A549 treated with GW870086 at 1 μM for 4 hours (cell line): Measurements from ENCODE around the gene AASS. TPM values are rescaled to one million over a fixed set of nuclear protein-coding genes. Genes with fewer than 3 reads are reported as not detected.

Source experiments
- total RNA-seq: library from RNA; stranded (reverse); fragments of 200-300 nt; extraction: Qiagen RNA extraction; gene quantifications from 5 replicates; pipeline ENCODE4 v1.2.3, GENCODE V29; 2022; ENCODE audit warnings: low read depth

AASS gene
- total RNA-seq: 0.09 to 0.20 TPM (median 0.17 TPM) in 3 of 5 replicates, not detected in the others

GRCh38 chr7:122143751-122144711 is at the start of gene AASS:
Gene AASS, minus strand, starts transcription at chr7:122144249. Its CDS starts 10,523 bp downstream, at chr7:122133726.

Other genes starting within 250 kb of the AASS start
- not detected in 5 replicates for gene FEZF1, start 160.5 kb upstream of the AASS start, total RNA-seq